NCI-H510A treated with DMSO at 0.1 percent for 48 hours (cell line): ENCODE results near the gene DCDC2C.

Experiments used
- DNase-seq: peaks from one replicate; lab custom pipeline; 2025; lab: John Stamatoyannopoulos, UW

Gene DCDC2C

GRCh38 chr2:3827673-3828575 lies 124.5 kb downstream of the DCDC2C start:
- peak; percentile 30 for DNase-seq

- no peak for DNase-seq
Observed at GRCh38 chr2:3830796-3831195, 127.4 kb downstream of the DCDC2C start.

- no peak for DNase-seq
Observed at GRCh38 chr2:3837086-3837485, 133.7 kb downstream of the DCDC2C start.

GRCh38 chr2:3838348-3838747 lies 135.0 kb downstream of the DCDC2C start:
- DNase-seq = no peak

- no peak for DNase-seq
Observed at GRCh38 chr2:3839476-3839875, 136.1 kb downstream of the DCDC2C start.

GRCh38 chr2:3840611-3841155 lies 137.3 kb downstream of the DCDC2C start:
- no peak for DNase-seq

- DNase-seq = no peak
Observed at GRCh38 chr2:3847397-3848052, 144.2 kb downstream of the DCDC2C start.

- DNase-seq = no peak
Observed at GRCh38 chr2:3848776-3849175, 145.4 kb downstream of the DCDC2C start.

- DNase-seq = no peak
Observed at GRCh38 chr2:3849213-3849612, 145.8 kb downstream of the DCDC2C start.

GRCh38 chr2:3857576-3857975 lies 154.2 kb downstream of the DCDC2C start:
- no peak for DNase-seq

- DNase-seq = peak; percentile 72
Observed at GRCh38 chr2:3864943-3865865, 161.8 kb downstream of the DCDC2C start.

- DNase-seq = peak; percentile 86
Observed at GRCh38 chr2:3867469-3867868, 164.1 kb downstream of the DCDC2C start.

- no peak for DNase-seq
Observed at GRCh38 chr2:3868012-3868805, 164.8 kb downstream of the DCDC2C start.

GRCh38 chr2:3870222-3870621 lies 166.8 kb downstream of the DCDC2C start:
- DNase-seq = peak; percentile 75

- no peak for DNase-seq
Observed at GRCh38 chr2:3871002-3871401, 167.6 kb downstream of the DCDC2C start.

- peak; percentile 39 for DNase-seq
Observed at GRCh38 chr2:3872451-3872850, 169.1 kb downstream of the DCDC2C start.

GRCh38 chr2:3873899-3874298 lies 170.5 kb downstream of the DCDC2C start:
- no peak for DNase-seq

GRCh38 chr2:3876221-3876620 lies 172.8 kb downstream of the DCDC2C start:
- DNase-seq = no peak

- no peak for DNase-seq
Observed at GRCh38 chr2:3876685-3877084, 173.3 kb downstream of the DCDC2C start.

GRCh38 chr2:3885629-3886628 lies 182.6 kb downstream of the DCDC2C start:
- DNase-seq = no peak
